Activated T-helper 2 cell treated with anti-CD3 and anti-CD28 coated beads, Interferon-gamma antibody, Interleukin-2, Interleukin-4, amounts not matched to agents 10 μg/mL and 5 μg/mL and 100 μg/mL, durations not matched to agents 14 hours and 24 hours and 36 hours (primary cell): ENCODE data around the gene STAMBPL1. TPM values are rescaled to one million over a fixed set of nuclear protein-coding genes. Genes with fewer than 3 reads are reported as not detected.
A peak's percentile ranks its signal among the peaks of the same experiment; 100 is the strongest.

Source experiments
- DNase-seq: peaks from one replicate; pipeline ENCODE4 v3.0.0; 2021; ENCODE audit warnings: low spot score
- H3K27ac Mint-ChIP-seq: one replicate; pipeline ENCODE4 v1.8.0; 2021; ENCODE audit warnings: mixed read lengths
- H3K27me3 Mint-ChIP-seq: one replicate; pipeline ENCODE4 v1.8.0; 2021; ENCODE audit warnings: low read depth, mixed read lengths
- H3K36me3 Mint-ChIP-seq: one replicate; pipeline ENCODE4 v1.8.0; 2021; ENCODE audit warnings: low read depth, mixed read lengths
- H3K4me1 Mint-ChIP-seq: one replicate; pipeline ENCODE4 v1.8.0; 2021; ENCODE audit warnings: low read depth, mixed read lengths
- H3K4me3 Mint-ChIP-seq: one replicate; pipeline ENCODE4 v1.8.0; 2021; ENCODE audit warnings: low read depth, mild to moderate bottlenecking, moderate library complexity, mixed read lengths
- H3K9me3 Mint-ChIP-seq: one replicate; pipeline ENCODE4 v1.8.0; 2021; ENCODE audit warnings: mixed read lengths
- intact Hi-C: fragments of 100-400 bp; cut with micrococcal nuclease; formaldehyde crosslinking; loops from one replicate; pipeline ENCODE4 v1.15.1; 2023
- total RNA-seq: library from RNA; stranded (reverse); gene quantifications from 2 replicates; pipeline ENCODE4 v1.2.3, GENCODE V29; 2022

The STAMBPL1 gene
- total RNA-seq, 1 donor from 2014 or later, result 44.2 TPM

GRCh38 chr10:88841316-88842111, 38.5 kb upstream of the STAMBPL1 start:
- peaks cover 23% of the 10 kb centered on the region for H3K4me1 Mint-ChIP-seq
- no peaks in the 10 kb centered on the region for H3K36me3 Mint-ChIP-seq
- no peak for DNase-seq
- no peak overlapping the region for H3K4me3 Mint-ChIP-seq
- peaks cover 4% of the 10 kb centered on the region for H3K27me3 Mint-ChIP-seq
- H3K27ac Mint-ChIP-seq, result no peak overlapping the region
- intact Hi-C loops, result no loop called here
- H3K9me3 Mint-ChIP-seq, result no peaks in the 10 kb centered on the region

GRCh38 chr10:88843171-88843570, 36.9 kb upstream of the STAMBPL1 start:
- DNase-seq, result no peak
- intact Hi-C loops, result no loop called here
- Mint-ChIP-seq H3K4me3 (no peak overlapping the region), H3K4me1 (peaks cover 27% of the 10 kb centered on the region), H3K9me3 (no peaks in the 10 kb centered on the region), H3K27ac (no peak overlapping the region), H3K27me3 (peaks cover 4% of the 10 kb centered on the region), H3K36me3 (no peaks in the 10 kb centered on the region)

- H3K4me3 Mint-ChIP-seq, result no peak overlapping the region
- H3K4me1 Mint-ChIP-seq, result peaks cover 27% of the 10 kb centered on the region
- peak overlapping the region; percentile 60 for H3K27ac Mint-ChIP-seq
- DNase-seq, result no peak
- no peaks in the 10 kb centered on the region for H3K9me3 Mint-ChIP-seq
- no peaks in the 10 kb centered on the region for H3K36me3 Mint-ChIP-seq
- intact Hi-C loops, result loop anchor here (1.0 to 2.0 kb wide), 3 partner anchors 9 to 32 kb away; partner anchors contain the start of gene STAMBPL1
- peaks cover 4% of the 10 kb centered on the region for H3K27me3 Mint-ChIP-seq
Observed at GRCh38 chr10:88848499-88848898, 31.5 kb upstream of the STAMBPL1 start.

- Mint-ChIP-seq H3K4me1 (peaks cover 30% of the 10 kb centered on the region), H3K27ac (peak overlapping the region; percentile 72), H3K36me3 (no peaks in the 10 kb centered on the region), H3K27me3 (no peaks in the 10 kb centered on the region), H3K4me3 (no peak overlapping the region), H3K9me3 (no peaks in the 10 kb centered on the region)
- intact Hi-C loops, result loop anchor here (1.0 to 2.0 kb wide), 3 partner anchors 9 to 52 kb away; no protein-coding TSS in a partner anchor
- DNase-seq, result no peak
Observed at GRCh38 chr10:88849234-88849633, 30.8 kb upstream of the STAMBPL1 start.

GRCh38 chr10:88850712-88851111, 29.3 kb upstream of the STAMBPL1 start:
- Mint-ChIP-seq H3K4me3 (no peak overlapping the region), H3K36me3 (no peaks in the 10 kb centered on the region), H3K27ac (no peak overlapping the region), H3K4me1 (peaks cover 37% of the 10 kb centered on the region), H3K9me3 (no peaks in the 10 kb centered on the region), H3K27me3 (no peaks in the 10 kb centered on the region)
- no peak for DNase-seq
- intact Hi-C loops, result no loop called here

GRCh38 chr10:88851706-88852105, 28.3 kb upstream of the STAMBPL1 start, which contains the start of gene ANKRD22:
ANKRD22 (minus strand) TSS chr10:88851844; CDS start chr10:88851607, 237 bp downstream.
- Mint-ChIP-seq H3K9me3 (no peaks in the 10 kb centered on the region), H3K36me3 (no peaks in the 10 kb centered on the region), H3K4me1 (peaks cover 37% of the 10 kb centered on the region), H3K27me3 (no peaks in the 10 kb centered on the region), H3K4me3 (no peak within 1 kb of the TSS), H3K27ac (no peak within 1 kb of the TSS)
- DNase-seq, result no peak
- intact Hi-C loops, result no loop called here

GRCh38 chr10:88852327-88852726, 27.7 kb upstream of the STAMBPL1 start:
- Mint-ChIP-seq H3K4me3 (no peak overlapping the region), H3K27ac (no peak overlapping the region), H3K9me3 (no peaks in the 10 kb centered on the region), H3K27me3 (no peaks in the 10 kb centered on the region), H3K4me1 (peaks cover 37% of the 10 kb centered on the region), H3K36me3 (no peaks in the 10 kb centered on the region)
- no peak for DNase-seq
- intact Hi-C loops, result no loop called here

- Mint-ChIP-seq H3K4me3 (no peak overlapping the region), H3K4me1 (peaks cover 32% of the 10 kb centered on the region), H3K36me3 (no peaks in the 10 kb centered on the region), H3K27ac (no peak overlapping the region), H3K27me3 (no peaks in the 10 kb centered on the region), H3K9me3 (no peaks in the 10 kb centered on the region)
- no peak for DNase-seq
- intact Hi-C loops, result no loop called here
Observed at GRCh38 chr10:88853155-88853881, 26.7 kb upstream of the STAMBPL1 start.

GRCh38 chr10:88854684-88855083, 25.4 kb upstream of the STAMBPL1 start:
- intact Hi-C loops, result no loop called here
- peaks cover 23% of the 10 kb centered on the region for H3K4me1 Mint-ChIP-seq
- peaks cover 2% of the 10 kb centered on the region for H3K27me3 Mint-ChIP-seq
- H3K9me3 Mint-ChIP-seq, result no peaks in the 10 kb centered on the region
- no peak for DNase-seq
- no peak overlapping the region for H3K27ac Mint-ChIP-seq
- H3K36me3 Mint-ChIP-seq, result no peaks in the 10 kb centered on the region
- no peak overlapping the region for H3K4me3 Mint-ChIP-seq

GRCh38 chr10:88857831-88858230, 22.2 kb upstream of the STAMBPL1 start:
- Mint-ChIP-seq H3K4me3 (no peak overlapping the region), H3K27me3 (peaks cover 14% of the 10 kb centered on the region), H3K9me3 (no peaks in the 10 kb centered on the region), H3K27ac (no peak overlapping the region), H3K36me3 (no peaks in the 10 kb centered on the region), H3K4me1 (peaks cover 15% of the 10 kb centered on the region)
- DNase-seq, result no peak
- intact Hi-C loops, result loop anchor here (1.0 kb wide), 1 partner anchor 9 kb away; no protein-coding TSS in a partner anchor

GRCh38 chr10:88858491-88858890, 21.6 kb upstream of the STAMBPL1 start:
- H3K4me3 Mint-ChIP-seq, result no peak overlapping the region
- intact Hi-C loops, result loop anchor here (1.0 kb wide), 1 partner anchor 9 kb away; no protein-coding TSS in a partner anchor
- no peak for DNase-seq

GRCh38 chr10:88861036-88861435, 19.0 kb upstream of the STAMBPL1 start:
- no peak overlapping the region for H3K4me3 Mint-ChIP-seq
- H3K27ac Mint-ChIP-seq, result no peak overlapping the region
- peaks cover 33% of the 10 kb centered on the region for H3K27me3 Mint-ChIP-seq

More at GRCh38 chr10:88858491-88858890, 21.6 kb upstream of the STAMBPL1 start:
- Mint-ChIP-seq H3K36me3 (no peaks in the 10 kb centered on the region), H3K9me3 (no peaks in the 10 kb centered on the region), H3K27ac (no peak overlapping the region), H3K27me3 (peaks cover 20% of the 10 kb centered on the region), H3K4me1 (peaks cover 12% of the 10 kb centered on the region)

More at GRCh38 chr10:88861036-88861435, 19.0 kb upstream of the STAMBPL1 start:
- intact Hi-C loops, result no loop called here
- no peaks in the 10 kb centered on the region for H3K9me3 Mint-ChIP-seq
- H3K4me1 Mint-ChIP-seq, result peaks cover 2% of the 10 kb centered on the region
- H3K36me3 Mint-ChIP-seq, result no peaks in the 10 kb centered on the region
- no peak for DNase-seq
